WI38 (cell line): ENCODE data around the gene CDK15.

ENCODE experiments used
- H3K4me3 ChIP-seq: 2 replicates; pipeline ENCODE4 v1.5.1; 2011; ENCODE audit warnings: low read depth, mild to moderate bottlenecking, control low read depth, low read length
- CTCF ChIP-seq: IDR thresholded peaks from 2 replicates; pipeline ENCODE4 v1.5.1; 2012; ENCODE audit warnings: low read depth, mild to moderate bottlenecking, control low read depth, low read length

Gene CDK15

GRCh38 chr2:201937343-201937742 lies 131.0 kb downstream of the CDK15 start:
- no peak overlapping the region for H3K4me3 ChIP-seq
- TF ChIP-seq CTCF, result no peak

- no peak for TF ChIP-seq CTCF
Measured at GRCh38 chr2:201938156-201938775, 131.9 kb downstream of the CDK15 start.

GRCh38 chr2:201938781-201939180 lies 132.4 kb downstream of the CDK15 start:
- H3K4me3 ChIP-seq, result no peak overlapping the region
- no peak for TF ChIP-seq CTCF

More at GRCh38 chr2:201938156-201938775, 131.9 kb downstream of the CDK15 start:
- H3K4me3 ChIP-seq, result no peak overlapping the region

- TF ChIP-seq CTCF, result no peak
- H3K4me3 ChIP-seq, result no peak overlapping the region
Measured at GRCh38 chr2:201939453-201939941, 133.2 kb downstream of the CDK15 start.

- TF ChIP-seq CTCF, result no peak
- H3K4me3 ChIP-seq, result no peak overlapping the region
Measured at GRCh38 chr2:201942531-201942930, 136.2 kb downstream of the CDK15 start.
